ENCODE results near the gene CLCN6. TPM values are rescaled to one million over a fixed set of nuclear protein-coding genes. Genes with fewer than 3 reads are reported as not detected.

The CLCN6 gene
- total RNA-seq, 2 donors from 2014 or later, result 7.0 to 23.7 TPM

DNA sequence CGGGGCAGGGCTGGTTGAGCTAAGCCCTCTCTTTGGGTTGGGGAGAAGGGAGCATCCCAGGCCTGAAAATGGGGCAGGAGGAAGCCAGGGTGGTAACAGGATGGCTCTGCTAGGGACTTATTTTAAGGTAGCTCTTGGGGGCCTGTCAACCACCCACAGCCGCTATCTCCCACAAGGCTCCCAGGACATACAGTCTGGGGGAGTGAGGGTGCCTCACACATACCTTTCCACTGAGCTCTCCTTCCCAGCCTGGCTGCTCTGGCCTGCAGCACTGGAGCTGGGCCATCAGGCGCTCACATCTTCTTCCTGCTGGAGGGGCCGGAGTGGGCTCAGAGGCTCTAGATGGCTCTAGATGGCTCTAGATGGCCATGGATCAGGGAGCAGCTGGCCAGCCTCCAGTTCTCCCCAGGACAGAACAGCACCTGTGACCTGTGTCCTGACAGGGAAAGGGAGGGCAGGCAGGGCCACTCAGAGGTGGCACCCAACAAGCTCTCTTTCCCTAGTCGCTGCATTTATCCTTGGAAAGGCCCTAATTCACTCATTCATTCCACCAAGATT, 63.7 kb downstream of the CLCN6 start:
- 75 to 79% methylated on average over 4 to 5 of the region's 5 CpGs for WGBS, 2 donors

DNA sequence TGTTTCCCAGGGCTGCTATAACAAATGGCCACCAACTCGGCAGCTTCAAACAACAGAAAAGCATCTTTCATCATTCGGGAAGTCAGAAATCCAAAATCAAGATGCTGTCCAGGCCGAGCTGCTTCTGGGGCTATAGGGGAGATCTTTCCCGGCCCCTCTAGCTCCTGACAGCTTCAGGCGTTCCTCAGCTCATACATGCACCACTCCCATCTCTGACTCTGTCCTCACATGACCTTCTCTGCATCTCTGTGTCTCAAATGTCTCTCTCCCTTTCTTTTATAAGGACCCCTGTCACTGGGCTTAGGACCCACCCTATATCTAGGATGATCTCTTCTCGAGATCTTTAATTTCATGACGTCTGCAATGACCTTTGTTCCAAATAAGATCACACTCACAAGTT, 66.6 kb downstream of the CLCN6 start:
- H3K27me3 ChIP-seq, result no peaks in the 10 kb centered on the region
- no peak for TF ChIP-seq POLR2A (IDR thresholded peaks at IDR 0.05)
- TF ChIP-seq, protein P1, sequence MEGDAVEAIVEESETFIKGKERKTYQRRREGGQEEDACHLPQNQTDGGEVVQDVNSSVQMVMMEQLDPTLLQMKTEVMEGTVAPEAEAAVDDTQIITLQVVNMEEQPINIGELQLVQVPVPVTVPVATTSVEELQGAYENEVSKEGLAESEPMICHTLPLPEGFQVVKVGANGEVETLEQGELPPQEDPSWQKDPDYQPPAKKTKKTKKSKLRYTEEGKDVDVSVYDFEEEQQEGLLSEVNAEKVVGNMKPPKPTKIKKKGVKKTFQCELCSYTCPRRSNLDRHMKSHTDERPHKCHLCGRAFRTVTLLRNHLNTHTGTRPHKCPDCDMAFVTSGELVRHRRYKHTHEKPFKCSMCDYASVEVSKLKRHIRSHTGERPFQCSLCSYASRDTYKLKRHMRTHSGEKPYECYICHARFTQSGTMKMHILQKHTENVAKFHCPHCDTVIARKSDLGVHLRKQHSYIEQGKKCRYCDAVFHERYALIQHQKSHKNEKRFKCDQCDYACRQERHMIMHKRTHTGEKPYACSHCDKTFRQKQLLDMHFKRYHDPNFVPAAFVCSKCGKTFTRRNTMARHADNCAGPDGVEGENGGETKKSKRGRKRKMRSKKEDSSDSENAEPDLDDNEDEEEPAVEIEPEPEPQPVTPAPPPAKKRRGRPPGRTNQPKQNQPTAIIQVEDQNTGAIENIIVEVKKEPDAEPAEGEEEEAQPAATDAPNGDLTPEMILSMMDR (IDR thresholded peaks at IDR 0.05), result no peak
- WGBS, 2 donors, result 35 to 39% methylated on average over 7 of the region's 7 CpGs
- no peak overlapping the region for H3K4me3 ChIP-seq
- H3K4me1 ChIP-seq, result no peaks in the 10 kb centered on the region
- intact Hi-C loops (cut with DNase I), result no loop called here
- H3K27ac ChIP-seq, result no peak overlapping the region
- DNase-seq, result no peak
- no peaks in the 10 kb centered on the region for H3K9me3 ChIP-seq
- ATAC-seq, result no peak
- no peaks in the 10 kb centered on the region for H3K36me3 ChIP-seq (replicated peaks in 1 of 2; ENCODE audit: insufficient read depth in 1 of 2, low read depth in 2 of 2)

More for the DNA sequence above, 63.7 kb downstream of the CLCN6 start:
- no peak overlapping the region for H3K4me3 ChIP-seq
- intact Hi-C loops (cut with DNase I), result no loop called here
- TF ChIP-seq POLR2A (IDR thresholded peaks at IDR 0.05), result no peak
- TF ChIP-seq, protein P1 (IDR thresholded peaks at IDR 0.05), result no peak
- no peaks in the 10 kb centered on the region for H3K4me1 ChIP-seq
- H3K27me3 ChIP-seq, result no peaks in the 10 kb centered on the region
- no peak for ATAC-seq
- no peak overlapping the region for H3K27ac ChIP-seq
- no peaks in the 10 kb centered on the region for H3K36me3 ChIP-seq (replicated peaks in 1 of 2; ENCODE audit: insufficient read depth in 1 of 2, low read depth in 2 of 2)
- H3K9me3 ChIP-seq, result no peaks in the 10 kb centered on the region
- DNase-seq, result no peak

DNA sequence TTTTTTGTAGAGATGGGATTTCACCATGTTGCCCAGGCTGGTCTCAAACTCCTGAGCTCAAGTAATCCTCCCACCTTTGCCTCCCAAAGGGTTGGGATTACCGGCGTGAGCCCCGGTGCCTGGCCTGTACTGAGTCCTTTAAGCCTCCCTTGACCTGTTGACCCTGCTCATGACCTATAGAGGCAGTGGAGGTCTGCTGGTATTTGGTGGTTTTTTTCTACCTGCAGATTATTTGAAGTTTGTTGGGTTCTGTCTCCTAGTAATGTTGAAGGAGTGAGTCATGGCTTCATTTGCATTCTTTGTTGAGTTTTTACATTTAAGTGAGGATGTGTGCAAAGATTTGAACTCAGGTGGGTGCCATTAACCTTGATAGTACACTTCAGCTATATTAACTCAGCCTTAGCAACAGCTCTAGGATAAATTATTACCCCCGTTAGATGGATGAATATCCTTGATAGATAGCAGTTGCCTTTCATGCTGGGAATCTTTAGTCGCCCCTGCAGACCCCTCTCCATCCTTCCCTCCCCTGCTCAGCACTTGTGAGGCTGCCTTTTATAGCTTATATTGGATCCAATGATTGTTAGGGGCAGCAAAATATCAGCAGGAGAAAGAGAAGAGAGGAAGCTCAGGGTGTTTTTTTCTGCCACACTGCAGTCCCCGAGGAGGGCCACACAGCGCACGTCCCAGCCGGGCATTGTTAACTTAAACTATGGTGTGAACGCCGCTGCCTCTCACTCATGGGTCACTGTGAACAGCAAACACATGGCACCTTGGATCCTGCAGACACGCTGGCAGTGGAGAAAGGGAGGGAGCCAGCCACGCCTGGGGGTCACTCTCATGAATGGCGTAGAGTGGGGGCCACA, 67.6 kb downstream of the CLCN6 start:
- H3K36me3 ChIP-seq (replicated peaks in 1 of 2; ENCODE audit: insufficient read depth in 1 of 2, low read depth in 2 of 2), result no peaks in the 10 kb centered on the region
- TF ChIP-seq POLR2A (IDR thresholded peaks at IDR 0.05), result no peak
- TF ChIP-seq, protein P1 (IDR thresholded peaks at IDR 0.05), result no peak
- 65 to 67% methylated on average over 11 to 14 of the region's 14 CpGs for WGBS, 2 donors
- no peak overlapping the region for H3K4me3 ChIP-seq
- ATAC-seq, result no peak
- H3K27me3 ChIP-seq, result no peaks in the 10 kb centered on the region
- DNase-seq, result no peak
- no peaks in the 10 kb centered on the region for H3K4me1 ChIP-seq
- no peak overlapping the region for H3K27ac ChIP-seq
- intact Hi-C loops (cut with DNase I), result no loop called here
- no peaks in the 10 kb centered on the region for H3K9me3 ChIP-seq

DNA sequence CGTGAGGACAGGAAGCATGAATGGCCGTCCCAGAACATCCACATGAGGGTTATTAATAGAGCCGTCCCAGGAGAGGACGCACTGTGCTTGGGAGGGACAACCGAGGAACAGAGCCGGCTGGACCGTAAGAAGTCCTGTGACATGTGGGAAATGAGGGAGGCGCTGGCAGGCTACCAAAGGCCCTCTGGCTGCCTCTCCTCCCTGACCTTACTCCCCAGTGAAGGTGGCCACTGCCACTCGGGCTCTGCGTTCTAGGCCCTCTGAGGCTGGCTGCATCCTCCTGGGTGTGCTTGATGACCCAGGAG, 68.2 kb downstream of the CLCN6 start:
- H3K4me3 ChIP-seq, result no peak overlapping the region
- no peaks in the 10 kb centered on the region for H3K4me1 ChIP-seq
- no peaks in the 10 kb centered on the region for H3K9me3 ChIP-seq
- intact Hi-C loops (cut with DNase I), result no loop called here
- ATAC-seq (no peak), DNase-seq (peak in 2 of 4 donors; percentile 11 to 26)
- WGBS, 2 donors, result 62 to 63% methylated on average over 8 to 9 of the region's 10 CpGs
- no peaks in the 10 kb centered on the region for H3K36me3 ChIP-seq (replicated peaks in 1 of 2; ENCODE audit: insufficient read depth in 1 of 2, low read depth in 2 of 2)
- no peak overlapping the region for H3K27ac ChIP-seq
- TF ChIP-seq, protein P1 (IDR thresholded peaks at IDR 0.05), result no peak
- H3K27me3 ChIP-seq, result no peaks in the 10 kb centered on the region

DNA sequence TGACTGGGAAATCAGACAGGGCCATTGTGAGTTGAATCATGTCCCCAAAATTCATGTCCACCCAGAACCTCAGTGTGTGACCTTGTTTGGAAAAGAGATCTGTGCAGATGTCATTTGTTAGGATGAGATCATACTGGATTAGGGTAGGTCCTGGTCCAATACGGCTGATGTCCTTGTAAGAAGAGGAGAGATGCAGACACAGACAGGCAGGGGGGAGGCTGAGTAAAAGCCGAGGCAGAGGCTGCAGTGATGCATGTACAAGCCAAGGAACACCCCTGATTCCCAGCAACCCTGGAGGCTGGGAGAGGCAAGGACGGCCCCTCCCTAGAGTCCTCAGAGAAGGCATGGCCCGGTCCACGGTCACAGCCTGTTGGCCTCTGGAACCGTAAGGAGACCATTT, 68.6 kb downstream of the CLCN6 start:
- Histone ChIP-seq H3K27me3 (no peaks in the 10 kb centered on the region), H3K36me3 (replicated peaks in 1 of 2; ENCODE audit: insufficient read depth in 1 of 2, low read depth in 2 of 2) (no peaks in the 10 kb centered on the region), H3K4me3 (no peak overlapping the region), H3K27ac (no peak overlapping the region), H3K4me1 (no peaks in the 10 kb centered on the region), H3K9me3 (no peaks in the 10 kb centered on the region)
- 48 to 56% methylated on average over 4 to 6 of the region's 6 CpGs for WGBS, 2 donors
- DNase-seq (no peak), ATAC-seq (no peak)
- intact Hi-C loops (cut with DNase I), result no loop called here
- TF ChIP-seq POLR2A (IDR thresholded peaks at IDR 0.05), result no peak
- TF ChIP-seq, protein P1 (IDR thresholded peaks at IDR 0.05), result no peak

Measured in body of pancreas (tissue), 4 donors.